Prostate gland (tissue), 2 donors: Measurements from ENCODE around the gene TSC22D3.

Source experiments
- CTCF ChIP-seq, 4 experiments: fragments of 200-600 bp in 2 of 4; fragments of 450-650 bp in 2 of 4; sonication (generic) in 2 of 4; IDR thresholded peaks; 1 replicate in 3 of 4; 2 replicates in 1 of 4; pipeline ENCODE4 v1.5.1; 2016 to 2019; ENCODE audit warnings: antibody characterized with exemption in 4 of 4, mild to moderate bottlenecking in 2 of 4, moderate library complexity in 2 of 4
- POLR2A ChIP-seq: fragments of 450-650 bp; IDR thresholded peaks from one replicate; pipeline ENCODE4 v1.6.1; 2016; ENCODE audit warnings: antibody characterized with exemption, mild to moderate bottlenecking

- TF ChIP-seq POLR2A, result no peak
- no peak for TF ChIP-seq CTCF (IDR thresholded peaks at IDR 0.05)
These were observed 32.8 kb downstream of the TSC22D3 start for GRCh38 chrX:107742700-107743191.
